Cortex of kidney (tissue), 1 donor: ENCODE results near the gene CLIP2.

Source experiments
- DNase-seq: peaks from one replicate; lab custom pipeline; 2025; lab: John Stamatoyannopoulos, UW

CLIP2 gene

GRCh38 chr7:74271742-74272141 is 17.5 kb upstream of the CLIP2 start:
- no peak for DNase-seq

GRCh38 chr7:74272305-74273038 is 16.7 kb upstream of the CLIP2 start:
- DNase-seq, result no peak

- DNase-seq, result no peak
These were observed 13.8 kb upstream of the CLIP2 start for GRCh38 chr7:74275401-74275881.

- no peak for DNase-seq
These were observed 11.6 kb upstream of the CLIP2 start for GRCh38 chr7:74277636-74278035.

GRCh38 chr7:74280985-74281384 is 8.2 kb upstream of the CLIP2 start:
- no peak for DNase-seq

- DNase-seq, result no peak
These were observed 6.3 kb upstream of the CLIP2 start for GRCh38 chr7:74282748-74283459.

GRCh38 chr7:74283858-74284447 is 5.3 kb upstream of the CLIP2 start:
- DNase-seq, result no peak

- DNase-seq, result no peak
These were observed 4.4 kb upstream of the CLIP2 start for GRCh38 chr7:74284781-74285259.

- no peak for DNase-seq
These were observed 3.1 kb upstream of the CLIP2 start for GRCh38 chr7:74286131-74286530.

- no peak for DNase-seq
These were observed 1.7 kb upstream of the CLIP2 start for GRCh38 chr7:74287303-74288033.

- no peak for DNase-seq
These were observed 949 bp upstream of the CLIP2 start for GRCh38 chr7:74288034-74288881.

GRCh38 chr7:74289659-74290552 is 699 bp downstream of the CLIP2 start:
- no peak for DNase-seq

- no peak for DNase-seq
These were observed 1.3 kb downstream of the CLIP2 start for GRCh38 chr7:74290553-74290950.

- DNase-seq, result no peak
These were observed 1.8 kb downstream of the CLIP2 start for GRCh38 chr7:74290981-74291441.

GRCh38 chr7:74291535-74291934 is 2.3 kb downstream of the CLIP2 start:
- no peak for DNase-seq

GRCh38 chr7:74292757-74293576 is 3.8 kb downstream of the CLIP2 start:
- DNase-seq, result no peak

- DNase-seq, result no peak
These were observed 4.3 kb downstream of the CLIP2 start for GRCh38 chr7:74293577-74293908.

- no peak for DNase-seq
These were observed 5.2 kb downstream of the CLIP2 start for GRCh38 chr7:74294191-74294998.
